Effector CD4-positive, alpha-beta T cell (primary cell): ENCODE measurements around the gene CACNA1G.

Experiments
- DNase-seq: peaks from one replicate; pipeline ENCODE4 v3.0.0-alpha.2; 2020

The CACNA1G gene

DNA sequence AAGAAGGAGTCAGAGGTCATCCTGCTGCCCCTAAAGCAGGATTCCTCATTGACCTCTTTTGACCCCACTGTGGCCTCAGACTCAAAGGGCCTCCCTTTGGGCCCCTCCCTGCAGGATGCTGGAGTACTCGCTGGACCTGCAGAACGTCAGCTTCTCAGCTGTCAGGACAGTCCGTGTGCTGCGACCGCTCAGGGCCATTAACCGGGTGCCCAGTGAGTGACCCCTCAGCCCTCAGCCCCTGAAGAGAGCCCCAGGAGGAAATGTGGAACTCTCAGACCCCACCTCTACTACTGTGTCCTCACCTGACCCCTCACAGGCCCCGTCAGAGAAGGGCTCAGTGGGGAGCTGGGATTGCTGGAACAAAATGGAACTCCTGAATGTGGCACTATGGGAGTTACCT is 9.1 kb downstream of the CACNA1G start:
- no peak for DNase-seq

DNA sequence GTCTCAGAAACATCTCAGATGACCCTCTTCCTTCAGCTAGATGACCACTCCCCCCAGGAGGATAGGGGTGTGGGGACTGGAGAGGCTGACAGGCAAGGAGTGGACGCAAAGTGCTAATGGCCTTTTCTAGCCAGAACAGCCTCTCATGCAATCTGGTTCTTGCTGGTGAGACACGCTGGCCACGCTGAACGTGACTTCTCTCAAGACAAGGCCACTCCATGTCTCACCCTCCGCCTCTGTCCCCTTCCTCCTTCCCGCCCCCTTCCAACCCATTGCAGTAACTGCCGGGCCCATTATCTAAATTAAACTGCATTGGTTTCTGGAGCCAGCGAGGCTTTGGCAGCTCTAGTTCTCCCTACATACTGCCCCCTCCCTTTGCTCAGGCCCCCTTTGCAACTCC is 9.5 kb downstream of the CACNA1G start:
- DNase-seq: no peak

DNA sequence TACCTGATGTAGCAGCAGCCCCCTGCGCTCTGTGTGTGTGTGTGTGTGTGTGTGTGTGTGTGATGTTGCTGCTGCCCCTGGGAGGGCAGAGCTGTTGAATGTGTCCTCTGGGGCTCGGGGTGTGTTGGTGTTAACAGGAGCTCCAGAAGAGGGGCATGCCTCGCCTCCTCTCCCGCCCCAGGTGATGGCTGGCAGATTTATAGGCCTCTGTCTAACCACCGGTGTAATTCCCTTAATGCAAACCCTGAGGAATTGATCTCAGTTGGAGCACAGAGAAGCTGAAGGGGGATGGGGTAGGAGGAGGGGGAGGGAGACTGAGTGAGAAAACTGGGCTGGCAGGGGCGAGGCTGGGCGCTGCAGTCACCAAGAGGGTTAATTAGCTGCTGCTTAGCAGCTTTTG is 10.0 kb downstream of the CACNA1G start:
- no peak for DNase-seq

DNA sequence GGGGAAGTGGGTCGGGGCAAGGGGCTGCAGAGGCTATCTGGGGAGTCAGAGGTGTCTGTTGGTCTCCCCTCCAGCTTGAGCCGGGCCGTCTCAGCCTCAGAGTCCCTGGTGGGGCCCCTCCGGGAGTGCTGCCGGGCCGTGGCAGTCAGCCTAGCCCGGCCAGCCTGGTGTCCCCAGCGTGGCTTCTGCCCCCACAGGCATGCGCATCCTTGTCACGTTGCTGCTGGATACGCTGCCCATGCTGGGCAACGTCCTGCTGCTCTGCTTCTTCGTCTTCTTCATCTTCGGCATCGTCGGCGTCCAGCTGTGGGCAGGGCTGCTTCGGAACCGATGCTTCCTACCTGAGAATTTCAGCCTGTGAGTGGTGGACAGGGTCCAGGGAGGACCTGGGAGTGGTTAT is 11.2 kb downstream of the CACNA1G start:
- DNase-seq: no peak

DNA sequence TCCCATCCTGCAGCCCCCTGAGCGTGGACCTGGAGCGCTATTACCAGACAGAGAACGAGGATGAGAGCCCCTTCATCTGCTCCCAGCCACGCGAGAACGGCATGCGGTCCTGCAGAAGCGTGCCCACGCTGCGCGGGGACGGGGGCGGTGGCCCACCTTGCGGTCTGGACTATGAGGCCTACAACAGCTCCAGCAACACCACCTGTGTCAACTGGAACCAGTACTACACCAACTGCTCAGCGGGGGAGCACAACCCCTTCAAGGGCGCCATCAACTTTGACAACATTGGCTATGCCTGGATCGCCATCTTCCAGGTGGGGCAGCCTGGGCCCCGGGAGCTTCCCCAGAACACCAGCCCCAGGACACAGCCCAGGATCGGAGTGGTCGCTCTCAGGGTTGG is 12.0 kb downstream of the CACNA1G start:
- DNase-seq: no peak

DNA sequence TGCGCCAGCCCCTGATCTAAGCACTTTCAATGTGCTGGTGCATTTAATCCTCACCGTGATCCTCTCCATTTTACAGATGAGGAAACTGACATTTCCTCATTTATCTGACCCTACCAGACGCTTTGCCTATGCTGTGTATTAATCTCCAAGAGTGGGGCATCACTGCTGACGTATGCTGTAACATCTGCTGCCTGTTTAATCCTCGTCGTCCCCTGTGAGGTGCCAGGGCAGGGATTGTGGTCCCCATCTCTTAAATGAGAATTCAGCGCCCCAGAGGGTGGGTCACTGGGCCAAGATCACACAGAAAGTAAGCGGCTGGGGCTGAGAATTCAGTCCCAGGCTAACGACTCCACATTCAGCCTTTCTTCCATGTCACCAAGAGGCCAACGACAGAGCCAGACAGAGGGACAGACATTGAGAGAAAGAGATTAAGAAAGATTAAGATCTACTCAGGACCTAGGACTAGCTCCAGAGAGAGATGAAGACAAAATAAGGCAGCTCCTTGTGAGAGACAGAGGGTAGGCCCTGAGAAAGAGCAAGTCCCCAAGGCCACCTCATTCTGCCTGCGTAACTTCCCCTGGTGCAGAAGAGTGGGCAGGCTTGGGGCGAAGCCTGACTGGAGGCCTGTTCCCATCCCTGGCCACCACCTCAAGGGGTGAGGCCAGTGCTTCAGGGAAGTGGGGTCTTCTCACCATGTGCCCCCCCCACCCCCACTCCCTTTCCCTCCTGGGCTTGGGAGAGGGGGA is 13.5 kb downstream of the CACNA1G start:
- no peak for DNase-seq

DNA sequence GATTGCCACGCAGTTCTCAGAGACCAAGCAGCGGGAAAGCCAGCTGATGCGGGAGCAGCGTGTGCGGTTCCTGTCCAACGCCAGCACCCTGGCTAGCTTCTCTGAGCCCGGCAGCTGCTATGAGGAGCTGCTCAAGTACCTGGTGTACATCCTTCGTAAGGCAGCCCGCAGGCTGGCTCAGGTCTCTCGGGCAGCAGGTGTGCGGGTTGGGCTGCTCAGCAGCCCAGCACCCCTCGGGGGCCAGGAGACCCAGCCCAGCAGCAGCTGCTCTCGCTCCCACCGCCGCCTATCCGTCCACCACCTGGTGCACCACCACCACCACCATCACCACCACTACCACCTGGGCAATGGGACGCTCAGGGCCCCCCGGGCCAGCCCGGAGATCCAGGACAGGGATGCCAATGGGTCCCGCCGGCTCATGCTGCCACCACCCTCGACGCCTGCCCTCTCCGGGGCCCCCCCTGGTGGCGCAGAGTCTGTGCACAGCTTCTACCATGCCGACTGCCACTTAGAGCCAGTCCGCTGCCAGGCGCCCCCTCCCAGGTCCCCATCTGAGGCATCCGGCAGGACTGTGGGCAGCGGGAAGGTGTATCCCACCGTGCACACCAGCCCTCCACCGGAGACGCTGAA is 15.2 kb downstream of the CACNA1G start:
- DNase-seq: no peak

DNA sequence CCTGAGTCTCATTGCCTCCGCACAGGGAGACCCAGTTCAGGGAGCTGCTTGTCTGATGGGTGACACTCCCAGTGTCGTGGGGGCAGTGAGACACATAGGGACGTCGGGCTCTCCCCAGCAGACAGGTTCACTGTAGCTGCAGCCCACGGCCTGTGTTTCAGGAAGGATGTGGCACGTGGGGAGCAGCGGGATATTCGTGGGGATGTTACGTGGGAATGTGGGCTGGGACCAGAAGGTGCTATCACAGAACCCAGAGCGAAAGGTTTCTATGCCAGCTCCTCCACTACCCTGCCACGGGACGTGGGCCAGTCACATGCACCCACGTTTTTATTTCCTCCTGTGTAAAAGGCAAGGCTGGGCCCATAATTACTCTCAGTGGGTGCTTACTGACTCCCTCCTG is 16.3 kb downstream of the CACNA1G start:
- no peak for DNase-seq

DNA sequence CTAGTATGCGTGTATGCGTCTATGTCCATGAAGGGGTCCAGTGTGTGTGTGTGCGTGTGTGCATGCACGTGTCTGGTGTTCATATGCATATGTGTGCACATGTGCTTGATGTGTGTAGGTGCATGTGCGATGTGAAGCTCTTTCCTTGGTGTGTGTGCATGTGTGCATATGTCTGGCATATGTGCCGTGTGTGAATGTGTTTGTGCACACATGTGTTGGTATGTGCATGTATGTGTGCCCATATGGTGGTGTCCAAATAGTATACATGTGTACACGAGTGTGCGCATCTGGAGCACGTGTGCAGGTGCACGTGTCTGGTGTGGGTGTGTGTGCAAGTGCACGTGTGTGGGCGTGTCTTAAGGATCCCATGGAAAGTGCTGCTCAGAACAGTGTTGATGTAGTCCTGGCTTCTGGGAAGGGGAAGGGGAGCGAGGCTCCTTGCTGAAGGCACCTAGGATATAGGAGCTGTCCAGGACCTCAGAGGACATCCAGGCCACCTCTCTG is 17.0 kb downstream of the CACNA1G start:
- DNase-seq: no peak

DNA sequence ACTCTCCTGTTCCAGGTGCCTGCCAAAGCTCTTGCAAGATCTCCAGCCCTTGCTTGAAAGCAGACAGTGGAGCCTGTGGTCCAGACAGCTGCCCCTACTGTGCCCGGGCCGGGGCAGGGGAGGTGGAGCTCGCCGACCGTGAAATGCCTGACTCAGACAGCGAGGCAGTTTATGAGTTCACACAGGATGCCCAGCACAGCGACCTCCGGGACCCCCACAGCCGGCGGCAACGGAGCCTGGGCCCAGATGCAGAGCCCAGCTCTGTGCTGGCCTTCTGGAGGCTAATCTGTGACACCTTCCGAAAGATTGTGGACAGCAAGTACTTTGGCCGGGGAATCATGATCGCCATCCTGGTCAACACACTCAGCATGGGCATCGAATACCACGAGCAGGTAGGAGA is 17.7 kb downstream of the CACNA1G start:
- no peak for DNase-seq

DNA sequence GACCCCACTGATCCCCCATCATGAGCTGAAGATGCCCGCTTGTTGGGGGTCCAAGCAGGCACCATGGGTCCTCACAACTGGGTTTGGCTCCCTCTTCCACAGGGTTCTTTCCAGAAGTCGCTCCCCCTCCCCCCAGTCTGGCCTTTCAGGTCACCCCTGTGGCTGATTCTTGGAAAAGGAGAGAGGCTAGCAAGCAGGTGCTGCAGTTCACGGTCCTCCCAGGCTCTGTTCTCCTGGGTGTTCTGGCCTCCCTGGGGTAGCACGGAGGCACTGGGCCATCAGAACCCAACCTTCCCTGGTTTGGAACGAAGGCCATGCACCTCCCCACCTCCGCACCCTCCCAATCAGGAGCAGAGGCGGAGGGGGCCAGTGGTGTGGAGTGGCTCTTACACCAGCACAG is 18.9 kb downstream of the CACNA1G start:
- DNase-seq: no peak

DNA sequence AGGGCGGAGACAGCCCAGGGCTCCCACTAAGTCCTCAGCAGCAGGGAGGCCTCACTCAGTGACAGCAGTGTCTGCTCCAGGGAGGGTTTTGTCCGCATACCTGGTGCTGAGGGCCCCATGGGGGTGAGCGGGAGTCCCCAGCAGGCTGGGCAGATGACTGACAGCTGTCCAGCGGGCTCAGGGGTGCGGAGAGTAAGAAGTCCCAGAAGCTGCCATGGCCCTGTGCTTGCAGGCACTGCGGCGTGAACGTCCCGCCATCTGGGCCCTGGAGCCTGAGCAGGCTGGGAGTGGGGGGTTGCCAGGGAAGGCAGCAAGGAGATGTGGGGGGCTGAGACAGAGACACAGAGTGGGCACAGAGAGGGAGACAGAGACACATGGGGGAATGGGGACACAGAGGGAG is 20.1 kb downstream of the CACNA1G start:
- DNase-seq: no peak

DNA sequence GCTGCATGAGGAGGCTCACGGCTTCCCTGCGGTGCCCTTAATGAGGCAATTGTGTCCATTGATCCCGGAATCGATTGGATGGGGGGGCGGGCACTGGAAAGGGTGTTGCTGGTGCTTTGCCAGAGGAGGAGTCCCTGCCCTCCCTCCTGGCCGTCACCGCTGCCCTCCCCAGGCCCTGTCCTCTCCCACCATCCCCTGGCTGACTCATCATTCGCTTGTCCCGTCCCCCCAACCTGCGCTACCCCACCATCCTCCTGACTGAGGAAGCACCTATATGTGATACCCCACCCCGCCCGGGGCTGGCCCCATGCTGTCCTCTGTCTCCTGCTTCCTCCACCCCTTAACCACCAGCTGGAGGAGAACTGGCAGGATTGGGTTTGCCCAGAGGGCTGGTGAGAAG is 20.8 kb downstream of the CACNA1G start:
- no peak for DNase-seq

DNA sequence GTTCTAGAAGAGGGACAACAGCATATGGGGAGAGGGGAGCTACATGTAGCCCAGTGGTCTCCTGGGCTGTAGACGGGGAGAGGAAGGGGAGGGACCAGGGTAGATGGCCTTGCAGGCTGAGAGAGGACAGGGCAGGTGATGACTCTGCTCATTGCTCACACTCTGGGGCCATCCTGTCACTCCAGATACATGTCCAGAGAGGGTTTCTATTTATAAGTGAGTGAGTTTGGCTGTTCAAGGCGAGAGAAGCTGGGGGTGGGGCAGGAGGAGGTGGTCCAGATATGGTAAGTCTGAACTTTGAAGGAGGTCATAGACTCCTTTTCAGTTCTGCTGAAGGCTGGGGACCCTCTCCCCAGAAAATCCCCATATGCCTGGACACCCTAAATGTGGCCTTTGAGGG is 22.2 kb downstream of the CACNA1G start:
- DNase-seq: no peak

DNA sequence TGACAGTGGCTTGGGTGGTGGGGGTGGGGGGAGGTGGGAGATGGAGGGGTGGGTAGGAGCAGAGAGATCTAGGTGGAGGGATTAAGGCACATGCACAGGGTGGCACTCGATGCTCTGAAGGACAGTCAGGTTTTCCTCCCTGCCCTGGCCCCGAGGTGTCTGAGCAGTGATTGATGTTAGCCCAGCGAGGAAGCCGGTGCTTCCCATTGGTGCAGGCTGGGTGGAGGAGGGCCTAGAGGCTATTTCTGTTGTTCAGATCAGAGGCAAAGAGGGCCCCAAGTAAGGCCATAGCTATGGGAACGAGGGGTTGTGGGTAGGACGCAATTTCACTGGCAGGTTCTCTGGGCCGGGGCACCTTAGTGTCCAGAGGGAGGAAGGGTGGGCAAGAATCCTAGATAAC is 23.1 kb downstream of the CACNA1G start:
- no peak for DNase-seq

DNA sequence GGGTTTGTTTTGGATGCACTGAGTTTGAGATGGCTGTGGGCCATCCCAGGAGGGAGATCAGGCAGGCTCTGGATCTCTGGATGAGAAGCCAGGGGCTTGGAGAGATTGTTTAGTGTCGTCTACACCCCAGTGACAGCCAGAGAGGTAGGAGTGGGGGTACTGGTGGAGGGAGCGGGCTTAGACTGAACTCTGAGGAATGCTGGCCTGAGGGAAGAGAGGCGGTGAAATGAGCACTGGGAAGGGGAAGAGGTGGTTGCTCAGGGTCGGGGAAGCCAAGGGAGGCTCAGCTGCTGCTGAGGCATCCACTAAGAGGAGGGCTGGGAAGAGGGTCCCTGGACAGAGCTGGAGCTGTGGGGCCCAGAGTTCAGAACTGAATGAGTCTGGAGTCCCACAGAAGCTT is 23.6 kb downstream of the CACNA1G start:
- DNase-seq: no peak

DNA sequence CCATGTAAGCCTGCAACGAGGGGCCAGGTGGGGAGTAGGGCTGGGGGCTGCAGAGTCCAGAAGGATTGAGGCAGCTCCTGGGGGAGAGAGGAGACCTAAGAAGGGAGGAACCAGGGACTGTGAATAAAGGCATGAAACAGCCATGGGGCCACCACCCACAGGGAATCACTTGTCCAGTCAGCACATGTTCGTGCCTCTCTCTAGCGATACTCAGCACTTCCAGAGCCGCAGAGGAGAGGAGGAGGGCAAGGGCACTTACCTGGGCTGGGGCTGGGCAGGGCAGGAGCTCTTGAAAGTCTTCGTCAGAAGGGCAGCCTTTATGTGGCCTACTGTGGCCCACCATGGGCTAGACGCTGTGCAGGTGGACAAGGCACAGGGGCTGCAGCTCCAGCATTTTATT is 24.2 kb downstream of the CACNA1G start:
- no peak for DNase-seq

DNA sequence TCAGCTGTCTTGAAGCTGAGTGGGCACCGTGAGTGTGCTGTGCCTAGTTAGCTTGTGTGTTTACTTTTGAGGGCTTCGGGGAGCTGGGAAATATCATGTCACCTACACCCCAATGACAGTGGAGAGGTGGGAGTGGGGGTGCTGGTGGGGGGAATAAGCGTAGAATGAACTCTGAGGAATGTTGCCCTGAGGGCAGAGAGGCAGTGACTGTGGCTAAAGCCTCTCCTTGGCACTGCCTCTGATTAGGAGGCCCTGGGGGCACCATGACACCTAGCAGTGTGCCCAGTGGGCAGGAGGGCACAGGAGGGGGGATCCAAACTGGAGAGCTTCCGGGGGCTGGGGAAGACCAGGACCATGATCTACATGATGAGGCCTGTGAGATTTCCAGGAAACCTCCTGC is 24.8 kb downstream of the CACNA1G start:
- no peak for DNase-seq

DNA sequence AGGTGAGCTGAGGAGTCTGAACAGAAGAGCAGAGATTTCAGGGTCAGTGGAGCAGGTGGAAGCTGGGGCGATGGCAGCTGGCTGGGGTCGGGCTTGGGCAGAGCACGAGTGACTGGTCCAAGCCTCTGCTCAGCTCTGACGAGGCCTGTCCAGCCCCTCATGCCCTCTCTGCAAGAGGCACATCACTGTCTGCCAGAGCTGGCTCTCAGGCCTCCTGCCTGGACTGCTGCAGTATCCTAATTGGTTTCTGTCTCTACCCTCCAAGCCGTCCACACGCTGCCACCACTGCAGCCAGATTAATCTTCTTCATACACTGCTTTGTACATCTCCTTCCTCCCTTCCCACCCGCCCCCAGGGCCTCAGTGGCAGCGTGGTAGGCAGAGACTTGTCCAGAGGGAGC is 25.4 kb downstream of the CACNA1G start:
- no peak for DNase-seq

DNA sequence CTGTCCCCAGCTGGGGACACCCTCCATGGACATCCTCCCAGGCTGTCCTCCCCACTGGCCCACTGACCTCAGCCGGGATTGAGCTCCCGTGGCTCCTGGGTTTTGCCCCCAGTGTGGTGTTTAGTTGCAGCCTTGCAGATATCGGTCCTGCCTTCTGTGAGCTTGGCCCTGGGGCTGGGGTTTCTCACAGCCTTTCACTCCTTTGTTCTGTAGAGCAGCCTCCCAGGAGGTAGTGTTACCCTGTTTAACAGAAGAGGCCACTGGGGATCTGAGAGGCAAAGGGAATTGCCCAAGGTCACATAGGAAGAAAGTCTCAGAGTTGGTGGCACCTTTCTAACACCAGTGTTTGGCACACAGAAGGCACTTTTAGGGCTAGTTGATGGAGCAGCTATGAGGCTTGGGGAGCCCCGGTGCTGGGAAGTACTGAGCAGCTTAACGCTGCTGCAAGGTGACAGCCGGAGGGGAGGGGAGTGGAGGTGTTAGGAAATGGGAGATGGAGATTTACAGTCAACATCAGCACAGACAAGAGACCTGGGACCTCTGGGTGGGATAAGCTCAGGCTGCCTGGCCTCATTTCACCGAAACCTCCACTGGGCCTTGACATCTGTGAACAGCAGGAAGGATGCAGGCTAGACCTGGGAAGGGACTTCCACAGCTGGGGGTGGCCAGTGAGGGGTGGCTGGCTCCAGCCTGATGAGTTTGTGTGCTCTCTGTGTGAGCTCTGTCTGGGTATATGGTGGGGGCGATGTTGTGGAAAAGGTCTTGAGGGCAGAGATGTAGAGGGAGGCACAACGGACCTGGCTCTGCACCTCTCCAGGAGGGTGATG is 26.1 kb downstream of the CACNA1G start:
- no peak for DNase-seq

DNA sequence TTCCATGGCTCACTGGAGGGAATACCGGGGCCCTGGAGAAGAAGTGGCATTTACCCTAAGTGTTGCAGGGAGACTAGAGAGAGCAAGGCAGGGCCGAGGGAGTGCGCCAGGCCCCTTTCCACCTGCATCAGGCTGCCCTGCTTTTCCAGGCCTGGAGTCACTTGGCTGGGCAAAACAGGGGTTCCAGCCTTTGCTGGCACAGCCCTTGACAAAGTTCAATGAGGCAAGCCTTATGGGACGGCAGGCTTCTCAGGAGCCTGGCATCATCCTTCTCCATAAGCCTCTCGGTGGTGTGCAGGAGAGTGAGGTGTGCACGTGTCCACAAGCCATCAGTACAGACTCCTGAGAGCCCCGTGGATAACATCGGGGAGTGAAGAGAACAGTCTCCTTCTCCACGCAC is 27.1 kb downstream of the CACNA1G start:
- DNase-seq: no peak

DNA sequence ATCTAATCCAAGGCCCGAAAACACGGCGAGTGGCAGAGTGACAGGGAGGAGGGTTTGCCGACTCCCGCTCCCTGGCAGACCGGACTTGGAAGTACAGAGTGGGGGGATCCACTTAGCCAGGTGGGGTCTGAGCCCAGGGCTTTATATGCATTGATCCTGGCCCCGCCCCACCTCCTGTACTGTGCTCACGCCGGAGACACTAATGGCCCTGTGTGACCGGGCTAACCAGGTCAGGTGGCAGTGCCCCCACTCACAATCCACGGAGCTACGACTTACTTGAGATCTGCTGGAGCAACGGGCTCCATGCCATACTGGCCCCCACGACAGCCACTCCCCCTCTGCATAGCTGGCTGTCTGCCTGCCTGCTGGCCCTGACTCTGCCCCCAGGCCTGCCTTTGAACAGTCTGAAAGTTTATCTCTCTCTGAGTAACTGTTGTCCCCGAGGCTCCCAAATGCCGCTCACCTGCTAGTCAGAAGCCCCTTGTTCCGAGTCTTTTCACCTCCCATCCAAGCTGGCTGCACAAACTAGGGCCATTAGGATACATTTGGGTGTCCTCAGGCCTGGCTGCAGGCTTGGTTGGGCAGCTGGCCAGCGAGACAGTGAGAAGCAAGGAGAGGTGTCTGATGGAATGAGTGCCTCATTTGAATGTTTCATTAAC is 28.0 kb downstream of the CACNA1G start:
- DNase-seq: no peak

DNA sequence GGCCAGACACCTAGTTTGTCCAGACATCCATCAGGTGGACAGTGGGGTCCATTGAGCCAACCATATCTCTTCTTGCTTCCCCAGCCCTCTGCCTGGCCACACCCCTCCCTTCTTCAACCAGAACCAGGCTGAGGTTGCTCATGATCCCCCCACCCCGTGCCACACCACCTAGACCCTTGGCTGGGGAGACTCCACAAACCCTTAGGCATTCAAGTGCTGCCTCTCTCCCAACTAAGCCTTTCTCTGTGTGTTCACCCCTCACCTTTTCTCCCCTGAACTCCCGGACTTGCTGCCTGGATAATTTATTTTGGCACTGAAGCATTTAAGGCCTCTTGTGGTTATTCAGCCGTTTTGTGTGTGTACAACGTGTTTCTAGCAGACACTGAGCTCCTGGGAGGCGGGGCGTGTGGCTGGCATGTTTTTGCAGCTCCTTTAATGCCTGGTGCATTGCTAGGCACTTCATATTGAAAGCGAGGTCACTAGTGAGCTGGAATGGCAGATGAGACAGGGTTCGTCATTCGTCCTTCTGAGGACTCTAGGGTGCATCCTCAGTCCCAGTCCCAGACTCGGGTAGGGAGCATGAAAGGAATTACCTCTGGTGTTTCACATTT is 28.7 kb downstream of the CACNA1G start:
- no peak for DNase-seq
